Mesothelial cell of epicardium (in vitro differentiated cells): ENCODE data around the gene BTK. TPM values are rescaled to one million over a fixed set of nuclear protein-coding genes. Genes with fewer than 3 reads are reported as not detected.
"Not testable (repeated sequence)": the region's sequence is repeated elsewhere in the genome, so short reads cannot be mapped to it uniquely, and the experiment has no call there.

Source experiments
- DNase-seq, 2 experiments: peaks; one replicate each; pipeline ENCODE4 v3.0.0; 2021; ENCODE audit warnings: low spot score in 2 of 2; ENCODE audit not compliant: unreplicated experiment in 2 of 2
- H3K27ac Mint-ChIP-seq: 2 replicates; pipeline ENCODE4 v1.8.0; 2021; ENCODE audit warnings: mixed read lengths
- H3K27me3 Mint-ChIP-seq: 2 replicates; pipeline ENCODE4 v1.8.0; 2021; ENCODE audit warnings: low read depth, mixed read lengths
- H3K36me3 Mint-ChIP-seq: 2 replicates; pipeline ENCODE4 v1.8.0; 2021; ENCODE audit warnings: mixed read lengths
- H3K4me1 Mint-ChIP-seq: 2 replicates; pipeline ENCODE4 v1.8.0; 2021; ENCODE audit warnings: mixed read lengths
- H3K4me3 Mint-ChIP-seq: 2 replicates; pipeline ENCODE4 v1.8.0; 2021; ENCODE audit warnings: mild to moderate bottlenecking, moderate library complexity, mixed read lengths
- H3K9me3 Mint-ChIP-seq: 2 replicates; pipeline ENCODE4 v1.8.0; 2021; ENCODE audit warnings: mixed read lengths
- CTCF ChIP-seq: fragments of 200-600 bp; sonication (generic); IDR thresholded peaks from one replicate; pipeline ENCODE4 v1.5.0; 2021; ENCODE audit warnings: antibody characterized with exemption; ENCODE audit not compliant: unreplicated experiment
- total RNA-seq: library from RNA; stranded (reverse); gene quantifications from 3 replicates; pipeline ENCODE4 v1.2.1, GENCODE V29; 2021

BTK gene
- total RNA-seq, 1 donor from 2014 or later = 0.20 TPM

- no peak overlapping the region for H3K4me3 Mint-ChIP-seq
- H3K9me3 Mint-ChIP-seq = peaks cover 15% of the 10 kb centered on the region
- DNase-seq = no peak
- H3K4me1 Mint-ChIP-seq = no peaks in the 10 kb centered on the region
- H3K36me3 Mint-ChIP-seq = no peaks in the 10 kb centered on the region
- TF ChIP-seq CTCF = peak; percentile 61
- H3K27ac Mint-ChIP-seq = no peak overlapping the region
- no peaks in the 10 kb centered on the region for H3K27me3 Mint-ChIP-seq
These were observed 28.7 kb downstream of the BTK start for GRCh38 chrX:101357166-101357795.

GRCh38 chrX:101349193-101349562, 36.8 kb downstream of the BTK start:
- Mint-ChIP-seq H3K36me3 (peaks cover 5% of the 10 kb centered on the region), H3K4me1 (peaks cover 8% of the 10 kb centered on the region), H3K27ac (peak overlapping the region; percentile 86), H3K4me3 (peak overlapping the region; percentile 86), H3K9me3 (peaks cover 6% of the 10 kb centered on the region), H3K27me3 (no peaks in the 10 kb centered on the region)
- no peak for TF ChIP-seq CTCF
- no peak for DNase-seq

- Mint-ChIP-seq H3K9me3 (peaks cover 6% of the 10 kb centered on the region), H3K36me3 (peaks cover 7% of the 10 kb centered on the region), H3K27ac (peak within 1 kb of the TSS; percentile 86), H3K27me3 (no peaks in the 10 kb centered on the region), H3K4me3 (peak within 1 kb of the TSS; percentile 86), H3K4me1 (peaks cover 8% of the 10 kb centered on the region)
- DNase-seq = peak; percentile 36 to 68
- no peak for TF ChIP-seq CTCF
These were observed 37.4 kb downstream of the BTK start, which contains the start of gene TIMM8A for GRCh38 chrX:101348452-101349192. TIMM8A (minus strand) TSS chrX:101348742; CDS start chrX:101348664, 78 bp downstream.

- DNase-seq = no peak
- Mint-ChIP-seq H3K27me3 (no peaks in the 10 kb centered on the region), H3K4me3 (peak overlapping the region; percentile 86), H3K4me1 (peaks cover 8% of the 10 kb centered on the region), H3K36me3 (peaks cover 7% of the 10 kb centered on the region), H3K27ac (peak overlapping the region; percentile 86), H3K9me3 (peaks cover 6% of the 10 kb centered on the region)
- TF ChIP-seq CTCF = no peak
These were observed 38.0 kb downstream of the BTK start for GRCh38 chrX:101347859-101348451.

- Mint-ChIP-seq H3K4me1 (no peaks in the 10 kb centered on the region), H3K27me3 (no peaks in the 10 kb centered on the region), H3K4me3 (no peak overlapping the region), H3K9me3 (peaks cover 37% of the 10 kb centered on the region), H3K27ac (no peak overlapping the region), H3K36me3 (no peaks in the 10 kb centered on the region)
- no peak for TF ChIP-seq CTCF
- DNase-seq = no peak
These were observed 48.2 kb downstream of the BTK start for GRCh38 chrX:101337776-101338271.

- not testable (repeated sequence) for H3K4me3 Mint-ChIP-seq, H3K4me1 Mint-ChIP-seq, H3K27me3 Mint-ChIP-seq, DNase-seq, H3K27ac Mint-ChIP-seq, H3K36me3 Mint-ChIP-seq
- H3K9me3 Mint-ChIP-seq = peaks cover 55% of the 10 kb centered on the region
These were observed 51.7 kb downstream of the BTK start for GRCh38 chrX:101334310-101334709.

GRCh38 chrX:101326600-101326999, 59.4 kb downstream of the BTK start:
- not testable (repeated sequence) for H3K36me3 Mint-ChIP-seq, H3K27me3 Mint-ChIP-seq, H3K27ac Mint-ChIP-seq, H3K4me3 Mint-ChIP-seq, H3K4me1 Mint-ChIP-seq, DNase-seq
- peaks cover 18% of the 10 kb centered on the region for H3K9me3 Mint-ChIP-seq
